Heart right ventricle (tissue), 16 donors: ENCODE results near the gene AQP2. TPM values are rescaled to one million over a fixed set of nuclear protein-coding genes. Genes with fewer than 3 reads are reported as not detected.

Source experiments
- ATAC-seq, 8 donors: fragments of 200-7000 bp; cut with Tn5 transposase; one replicate each; pipeline ENCODE4 v1.9.1; 2020; ENCODE audit warnings: mild to moderate bottlenecking in 8 of 8, moderate library complexity in 8 of 8, moderate number of reproducible peaks in 1 of 8
- DNase-seq, 2 donors: peaks; one replicate each; pipeline ENCODE4 v3.0.0-alpha.2; 2020
- H3K27ac ChIP-seq, 10 donors: fragments of 200-600 bp; sonication (generic) in 2 of 10; one replicate each; pipeline versions ENCODE4 v1.5.0 to v1.8.0; 2020 to 2022; ENCODE audit warnings: mild to moderate bottlenecking in 3 of 10
- H3K27me3 ChIP-seq, 7 donors: fragments of 200-600 bp; one replicate each; pipeline ENCODE4 v1.8.0; 2021 to 2022; ENCODE audit warnings: mild to moderate bottlenecking in 2 of 7
- H3K36me3 ChIP-seq, 9 donors: fragments of 200-600 bp; sonication (generic) in 1 of 9; one replicate each; pipeline versions ENCODE4 v1.5.0 to v1.8.0; 2020 to 2022; ENCODE audit warnings: mild to moderate bottlenecking in 2 of 9
- H3K4me1 ChIP-seq, 9 donors: fragments of 200-600 bp; sonication (generic) in 1 of 9; one replicate each; pipeline versions ENCODE4 v1.5.0 to v1.8.0; 2020 to 2022; ENCODE audit warnings: mild to moderate bottlenecking in 4 of 9
- H3K4me3 ChIP-seq, 10 donors: fragments of 200-600 bp; sonication (generic) in 2 of 10; one replicate each; pipeline versions ENCODE4 v1.5.0 to v1.8.0; 2020 to 2022; ENCODE audit warnings: mild to moderate bottlenecking in 7 of 10, moderate library complexity in 2 of 10
- H3K9me3 ChIP-seq, 11 donors: fragments of 200-600 bp in 10 of 11; sonication (generic) in 2 of 11; one replicate each; pipeline versions ENCODE4 v1.5.0 to v1.8.0; 2013 to 2022; ENCODE audit warnings: mild to moderate bottlenecking in 2 of 11, control low read depth in 1 of 11, moderate library complexity in 1 of 11
- CTCF ChIP-seq, 9 donors: fragments of 200-600 bp; sonication (generic) in 2 of 9; IDR thresholded peaks; one replicate each; pipeline versions ENCODE4 v1.5.0 to v1.8.0; 2021 to 2022; ENCODE audit warnings: antibody characterized with exemption in 9 of 9, mild to moderate bottlenecking in 5 of 9, moderate library complexity in 1 of 9
- WGBS, 2 donors: extraction: QIAGEN DNeasy Blood & Tissue Kit; methylation state at CpG; one replicate each; pipeline ENCODE4 v1.1.7; 2013; ENCODE audit warnings: inconsistent platforms in 1 of 2; 5-methylcytosine and 5-hydroxymethylcytosine counted together
- intact Hi-C, 10 donors: fragments of 100-400 bp; cut with DNase I; formaldehyde crosslinking; loops; one replicate each; pipeline versions ENCODE4 v1.11.1 to v1.14.2; 2022
- polyA plus RNA-seq, 2 donors: library from polyadenylated mRNA; stranded (reverse); fragments of 200-250 nt; gene quantifications; one replicate each; pipeline ENCODE4 v1.2.3, GENCODE V29; 2013
- total RNA-seq, 10 donors: library from RNA; stranded (reverse); fragmentation: NEBNext Ultra II Directional in 3 of 10; extraction: Animal tissue kit (Norgen Biotek cat#: 25700) in 3 of 10; gene quantifications; one replicate each; pipeline versions ENCODE4 v1.2.1 to v1.2.4, GENCODE V29; 2021 to 2023
- donor health status: Arrhythmogenic right ventricular cardiomyopathy.
- donor health status: ischemic (EF 13 %, LVEDD 7.1; RV severe dilation, severe dysfunction).
- donor health status: healthy with polysubstance abuse.
- donor health status: DM: no; HTN: yes; CAD: no.
- donor health status: DM: no; HTN: no; CAD: no.
- donor health status: ischemic (EF 25% LVEDD 6.9; RV normal size, moderate dysfunction).
- donor health status: ischemic (EF 25% LVEDD 5.7; RV mildly dilated, moderate dysfunction).
- donor health status: healthy.
- donor health status: DM: yes; HTN: yes; CAD: no.
- donor health status: Ischemic cardiomyopathy.
- donor health status: ischemic (EF 35%, LVEDD 5.7; RV mildly dilated, moderate dysfunction).
- donor health status: nonischemic (EF 11% LVEDD 7.7; RV severe dilation, severe dysfunction).
- donor health status: DM: yes; HTN: yes; CAD: no.
- donor health status: PGD.
- donor health status: ischemic (EF 29% LVEDD 5.4; RV normal size, mild dysfunction).
- donor health status: nonischemic (EF 23%, LVEDD 6.1; RV moderate dilation, normal function).

AQP2 gene
- total and polyA plus RNA-seq, 12 donors: 0.04 TPM; not detected in 11

DNA sequence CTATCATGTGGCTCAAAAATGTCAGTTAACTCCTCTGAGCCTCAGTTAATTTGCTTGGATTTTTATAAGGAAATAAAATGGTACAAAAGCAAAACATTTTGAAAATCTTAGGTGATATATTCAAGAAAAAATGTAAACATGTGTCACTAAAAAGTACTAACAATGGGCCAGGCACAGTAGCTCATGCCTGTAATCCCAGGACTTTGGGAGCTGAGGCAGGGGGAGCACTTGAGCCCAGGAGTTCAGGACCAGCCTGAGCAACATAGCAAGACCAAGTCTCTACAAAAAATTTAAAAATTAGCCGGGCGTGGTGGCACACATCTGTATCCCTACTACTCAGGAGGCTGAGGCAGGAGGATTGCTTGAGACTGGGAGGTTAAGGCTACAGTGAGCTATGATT is 47.9 kb downstream of the AQP2 start:
- Histone ChIP-seq H3K4me3 (no peak overlapping the region), H3K27me3 (no peaks in the 10 kb centered on the region), H3K9me3 (no peaks in the 10 kb centered on the region), H3K27ac (no peak overlapping the region), H3K4me1 (peaks cover 0 to 3% (median 0%) of the 10 kb centered on the region in 9 donors), H3K36me3 (peaks cover 0 to 95% (median 8%) of the 10 kb centered on the region in 9 donors)
- intact Hi-C loops: no loop called here
- no peak for ATAC-seq
- 93 to 96% methylated on average over 2 of the region's 2 CpGs for WGBS, 2 donors
- no peak for DNase-seq
- TF ChIP-seq CTCF (IDR thresholded peaks at IDR 0.05): no peak

DNA sequence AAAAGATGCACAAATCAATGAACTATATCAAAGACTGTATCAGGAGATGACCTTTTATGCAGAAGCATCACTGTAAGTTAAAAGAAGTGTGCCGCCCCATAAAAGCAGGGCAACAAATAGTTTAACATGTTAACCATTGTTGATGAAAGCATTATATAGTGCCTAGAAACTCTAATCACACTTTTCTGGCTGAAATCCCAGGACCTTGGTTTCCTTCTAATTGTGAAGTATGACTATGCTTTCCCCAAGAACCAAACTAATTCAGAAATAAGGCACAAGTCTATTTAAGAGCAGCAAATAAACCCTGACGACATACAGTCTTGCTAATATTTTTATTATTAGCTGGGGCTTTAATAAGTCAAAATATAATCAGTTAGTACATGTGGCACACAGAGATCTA is 53.1 kb downstream of the AQP2 start:
- no peak overlapping the region for H3K27ac ChIP-seq
- peak in 3 of 8 donors; percentile 57 to 61 (median 60) for ATAC-seq
- peaks cover 0 to 18% (median 0%) of the 10 kb centered on the region in 9 donors for H3K4me1 ChIP-seq
- DNase-seq: no peak
- TF ChIP-seq CTCF (IDR thresholded peaks at IDR 0.05): no peak
- no peaks in the 10 kb centered on the region for H3K9me3 ChIP-seq
- peaks cover 0 to 79% (median 0%) of the 10 kb centered on the region in 9 donors for H3K36me3 ChIP-seq
- WGBS, 2 donors: 62 to 63% methylated on average over 2 of the region's 2 CpGs
- no peak overlapping the region for H3K4me3 ChIP-seq
- H3K27me3 ChIP-seq: no peaks in the 10 kb centered on the region
- intact Hi-C loops: no loop called here

GRCh38 chr12:50004696-50005095 is 54.2 kb downstream of the AQP2 start:
- no peak for TF ChIP-seq CTCF (IDR thresholded peaks at IDR 0.05)
- intact Hi-C loops: no loop called here

DNA sequence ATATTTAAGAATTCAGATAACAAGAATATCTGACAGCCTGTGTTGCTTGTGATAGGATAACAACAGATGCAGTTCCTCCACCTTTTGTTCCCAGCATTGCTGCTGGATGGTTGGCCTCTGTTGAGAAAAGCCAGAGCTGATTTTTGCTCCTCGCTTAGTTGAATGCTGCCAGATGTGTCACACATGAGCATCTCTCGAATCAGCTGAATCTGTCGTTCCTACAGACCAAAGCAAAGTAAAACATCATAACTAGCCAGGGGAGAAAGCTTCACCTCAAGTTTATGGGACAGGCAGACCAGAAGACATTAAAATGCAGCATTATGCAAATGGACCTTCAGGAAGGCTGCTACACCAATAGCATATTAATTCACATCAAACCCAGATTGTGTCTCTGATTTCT is 54.6 kb downstream of the AQP2 start:
- H3K4me3 ChIP-seq: no peak overlapping the region
- ATAC-seq: no peak
- no peak for DNase-seq
- H3K36me3 ChIP-seq: peaks cover 0 to 66% (median 0%) of the 10 kb centered on the region in 9 donors
- intact Hi-C loops: no loop called here
- no peak overlapping the region for H3K27ac ChIP-seq
- TF ChIP-seq CTCF (IDR thresholded peaks at IDR 0.05): no peak
- H3K9me3 ChIP-seq: no peaks in the 10 kb centered on the region
- 42 to 57% methylated on average over 3 of the region's 3 CpGs for WGBS, 2 donors
- peaks cover 0 to 18% (median 0%) of the 10 kb centered on the region in 9 donors for H3K4me1 ChIP-seq
- H3K27me3 ChIP-seq: no peaks in the 10 kb centered on the region

More at GRCh38 chr12:50004696-50005095, 54.2 kb downstream of the AQP2 start:
- Histone ChIP-seq H3K4me1 (peaks cover 0 to 18% (median 0%) of the 10 kb centered on the region in 9 donors), H3K4me3 (no peak overlapping the region), H3K36me3 (peaks cover 0 to 68% (median 0%) of the 10 kb centered on the region in 9 donors), H3K27me3 (no peaks in the 10 kb centered on the region), H3K27ac (no peak overlapping the region), H3K9me3 (no peaks in the 10 kb centered on the region)
- DNase-seq (no peak), ATAC-seq (peak in 1 of 8 donors; percentile 58)
